ENCODE measurements around the gene ACP7. TPM values are rescaled to one million over a fixed set of nuclear protein-coding genes. Genes with fewer than 3 reads are reported as not detected.

ACP7 gene
- total and polyA plus RNA-seq, 2 of the 8 experiments (the other 6 are each of a cell fraction or from before 2014, with no cell fraction given), result 0.27 to 0.50 TPM

DNA sequence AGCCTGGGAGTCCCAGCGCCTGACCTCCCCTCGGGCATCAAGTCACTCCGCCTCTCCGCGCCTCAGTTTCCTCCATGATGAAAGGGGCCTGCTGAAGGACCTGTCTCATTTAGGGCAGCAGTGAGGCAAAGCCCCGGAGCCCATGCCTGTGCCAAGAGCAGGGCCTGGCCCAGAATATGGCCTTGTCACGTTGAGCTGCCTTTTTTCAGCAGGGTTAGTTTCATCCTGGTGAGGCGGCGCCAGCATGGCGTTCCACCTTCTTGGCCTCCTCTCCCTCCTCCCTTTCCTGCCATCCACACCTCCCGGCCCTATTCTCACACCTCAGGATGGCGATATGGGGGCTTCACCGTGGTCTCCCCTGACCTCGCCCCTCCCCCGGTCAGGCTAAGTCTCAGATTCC lies 71.6 kb downstream of the ACP7 start (continued):
- no peak for TF ChIP-seq CBX5 (IDR thresholded peaks at IDR 0.05; ENCODE audit: low read depth, low read length)
- TF ChIP-seq KDM1A (IDR thresholded peaks at IDR 0.05; ENCODE audit: borderline replicate concordance, low read length), result no peak
- TF ChIP-seq, protein P1, sequence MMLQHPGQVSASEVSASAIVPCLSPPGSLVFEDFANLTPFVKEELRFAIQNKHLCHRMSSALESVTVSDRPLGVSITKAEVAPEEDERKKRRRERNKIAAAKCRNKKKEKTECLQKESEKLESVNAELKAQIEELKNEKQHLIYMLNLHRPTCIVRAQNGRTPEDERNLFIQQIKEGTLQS (IDR thresholded peaks at IDR 0.05; ENCODE audit: insufficient read depth, low read depth, low read length), result no peak
- TF ChIP-seq KDM4A (IDR thresholded peaks at IDR 0.05; ENCODE audit: low read depth, low read length, severe bottlenecking), result no peak
- TF ChIP-seq TEAD4 (IDR thresholded peaks at IDR 0.05; ENCODE audit: low read depth, low read length), result no peak
